NCI-H69 (cell line): ENCODE results near the gene MRPS34.
"Not testable (repeated sequence)": the region's sequence is repeated elsewhere in the genome, so short reads cannot be mapped to it uniquely, and the experiment has no call there.

Experiments used
- DNase-seq: peaks from one replicate; lab custom pipeline; 2025; lab: John Stamatoyannopoulos, UW

The MRPS34 gene

GRCh38 chr16:1749152-1750117 is 23.5 kb downstream of the MRPS34 start:
- DNase-seq, result no peak

- DNase-seq, result no peak
Measured at GRCh38 chr16:1747934-1748333, 25.0 kb downstream of the MRPS34 start.

- DNase-seq, result no peak
Measured at GRCh38 chr16:1746693-1747195, 26.2 kb downstream of the MRPS34 start.

GRCh38 chr16:1745900-1746692 is 26.8 kb downstream of the MRPS34 start:
- DNase-seq, result no peak

- DNase-seq, result no peak
Measured at GRCh38 chr16:1745181-1745899, 27.6 kb downstream of the MRPS34 start.

- no peak for DNase-seq
Measured at GRCh38 chr16:1744338-1744840, 28.5 kb downstream of the MRPS34 start.

GRCh38 chr16:1743376-1744337 is 29.3 kb downstream of the MRPS34 start:
- DNase-seq, result no peak

GRCh38 chr16:1741553-1742165 is 31.3 kb downstream of the MRPS34 start:
- DNase-seq, result no peak

GRCh38 chr16:1740781-1741490 is 32.0 kb downstream of the MRPS34 start:
- no peak for DNase-seq

- no peak for DNase-seq
Measured at GRCh38 chr16:1740234-1740633, 32.7 kb downstream of the MRPS34 start.

- DNase-seq, result no peak
Measured at GRCh38 chr16:1734816-1735215, 38.1 kb downstream of the MRPS34 start.

- no peak for DNase-seq
Measured at GRCh38 chr16:1734123-1734522, 38.8 kb downstream of the MRPS34 start.

- DNase-seq, result not testable (repeated sequence)
Measured at GRCh38 chr16:1732551-1732987, 40.4 kb downstream of the MRPS34 start.

- DNase-seq, result no peak
Measured at GRCh38 chr16:1732071-1732470, 40.9 kb downstream of the MRPS34 start.

- no peak for DNase-seq
Measured at GRCh38 chr16:1731603-1732002, 41.3 kb downstream of the MRPS34 start.

- DNase-seq, result no peak
Measured at GRCh38 chr16:1731073-1731472, 41.9 kb downstream of the MRPS34 start.

GRCh38 chr16:1729445-1729844 is 43.5 kb downstream of the MRPS34 start:
- DNase-seq, result no peak

- no peak for DNase-seq
Measured at GRCh38 chr16:1729026-1729425, 43.9 kb downstream of the MRPS34 start.
